Breast epithelium (tissue), 3 donors: ENCODE results near the gene SYNC.

Source experiments
- POLR2A ChIP-seq: fragments of 450-650 bp; IDR thresholded peaks from one replicate; pipeline ENCODE4 v1.6.1; 2016; ENCODE audit warnings: antibody characterized with exemption, mild to moderate bottlenecking, moderate library complexity
- POLR2AphosphoS5 ChIP-seq, 3 donors: sonication (generic); formaldehyde crosslinking; IDR thresholded peaks; one replicate each; pipeline ENCODE4 v1.6.1; 2017; ENCODE audit warnings: antibody characterized with exemption in 3 of 3
- TF ChIP-seq, protein P1 (sequence below), 3 donors: fragments of 450-650 bp; IDR thresholded peaks; one replicate each; pipeline ENCODE4 v1.5.1; 2016 to 2017; ENCODE audit warnings: antibody characterized with exemption in 3 of 3, mild to moderate bottlenecking in 3 of 3, moderate library complexity in 3 of 3

DNA sequence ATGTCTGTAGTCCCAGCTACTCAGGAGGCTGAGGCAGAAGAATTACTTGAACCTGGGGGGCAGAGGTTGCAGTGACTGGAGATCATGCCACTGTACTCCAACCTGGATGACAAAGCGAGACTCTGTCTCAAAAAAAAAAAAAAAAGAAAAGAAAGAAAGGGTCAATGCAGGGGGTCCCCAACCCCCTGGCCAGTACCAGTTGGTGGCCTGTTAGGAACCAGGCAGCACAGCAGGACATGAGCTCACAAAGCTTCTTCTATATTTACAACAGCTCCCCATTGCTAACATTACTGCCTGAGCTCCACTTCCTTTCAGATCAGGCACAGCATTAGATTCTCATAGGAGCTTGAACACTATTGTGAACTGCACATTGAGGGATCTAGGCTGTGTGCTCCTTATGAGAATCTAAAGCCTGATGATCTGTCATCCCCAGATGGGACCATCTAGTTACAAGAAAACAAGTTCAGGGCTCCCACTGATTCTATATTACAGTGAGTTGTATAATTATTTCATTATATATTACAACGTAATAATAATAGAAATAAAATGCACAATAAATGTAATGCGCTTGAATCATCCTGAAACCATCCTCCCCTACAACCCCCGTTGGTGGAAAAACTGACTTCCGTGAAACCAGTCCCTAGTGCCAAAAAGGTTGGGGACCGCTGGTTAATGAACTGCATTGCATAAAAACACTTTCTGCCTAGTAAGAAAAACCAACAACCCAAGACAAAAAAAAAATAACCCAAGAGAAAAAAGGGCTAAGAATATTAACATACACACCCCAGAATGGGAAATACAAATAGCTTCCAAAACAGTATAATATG is 55.0 kb downstream of the SYNC start:
- TF ChIP-seq, protein P1, sequence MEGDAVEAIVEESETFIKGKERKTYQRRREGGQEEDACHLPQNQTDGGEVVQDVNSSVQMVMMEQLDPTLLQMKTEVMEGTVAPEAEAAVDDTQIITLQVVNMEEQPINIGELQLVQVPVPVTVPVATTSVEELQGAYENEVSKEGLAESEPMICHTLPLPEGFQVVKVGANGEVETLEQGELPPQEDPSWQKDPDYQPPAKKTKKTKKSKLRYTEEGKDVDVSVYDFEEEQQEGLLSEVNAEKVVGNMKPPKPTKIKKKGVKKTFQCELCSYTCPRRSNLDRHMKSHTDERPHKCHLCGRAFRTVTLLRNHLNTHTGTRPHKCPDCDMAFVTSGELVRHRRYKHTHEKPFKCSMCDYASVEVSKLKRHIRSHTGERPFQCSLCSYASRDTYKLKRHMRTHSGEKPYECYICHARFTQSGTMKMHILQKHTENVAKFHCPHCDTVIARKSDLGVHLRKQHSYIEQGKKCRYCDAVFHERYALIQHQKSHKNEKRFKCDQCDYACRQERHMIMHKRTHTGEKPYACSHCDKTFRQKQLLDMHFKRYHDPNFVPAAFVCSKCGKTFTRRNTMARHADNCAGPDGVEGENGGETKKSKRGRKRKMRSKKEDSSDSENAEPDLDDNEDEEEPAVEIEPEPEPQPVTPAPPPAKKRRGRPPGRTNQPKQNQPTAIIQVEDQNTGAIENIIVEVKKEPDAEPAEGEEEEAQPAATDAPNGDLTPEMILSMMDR (IDR thresholded peaks at IDR 0.05): no peak
- TF ChIP-seq POLR2AphosphoS5 (IDR thresholded peaks at IDR 0.05) (no peak), POLR2A (no peak)
